GM18517 (cell line): ENCODE results near the gene BCLAF3.

Source experiments
- ATAC-seq: cut with Tn5 transposase; IDR thresholded peaks from one replicate; pipeline ENCODE4 v1.9.1; 2021; ENCODE audit warnings: mild to moderate bottlenecking, moderate library complexity; ENCODE audit not compliant: unreplicated experiment

The BCLAF3 gene

GRCh38 chrX:19990556-19991349 lies at the start of gene BCLAF3:
Gene BCLAF3, minus strand, starts transcription at chrX:19991061. Its CDS starts 20,797 bp downstream, at chrX:19970264.
- ATAC-seq: peak; percentile 84

DNA sequence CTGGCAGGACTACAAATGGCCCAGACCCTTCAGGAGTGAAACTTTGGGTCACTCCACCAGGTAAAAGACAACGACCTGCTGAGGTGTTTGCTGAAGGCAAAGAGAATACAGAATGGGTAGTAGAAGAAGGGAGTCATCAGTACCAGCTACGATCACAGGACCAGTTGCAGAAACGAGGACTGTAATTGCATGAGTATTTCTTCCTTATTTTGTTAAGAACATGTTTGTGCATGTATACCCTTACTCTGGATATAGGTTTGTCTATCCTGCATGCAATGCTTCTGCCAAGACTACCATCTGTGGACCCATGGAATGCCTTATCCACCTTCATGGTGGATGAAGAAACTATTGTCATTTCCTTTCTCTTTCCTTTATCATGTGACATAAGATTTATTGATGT lies 48.1 kb upstream of the BCLAF3 start:
- ATAC-seq: no peak

DNA sequence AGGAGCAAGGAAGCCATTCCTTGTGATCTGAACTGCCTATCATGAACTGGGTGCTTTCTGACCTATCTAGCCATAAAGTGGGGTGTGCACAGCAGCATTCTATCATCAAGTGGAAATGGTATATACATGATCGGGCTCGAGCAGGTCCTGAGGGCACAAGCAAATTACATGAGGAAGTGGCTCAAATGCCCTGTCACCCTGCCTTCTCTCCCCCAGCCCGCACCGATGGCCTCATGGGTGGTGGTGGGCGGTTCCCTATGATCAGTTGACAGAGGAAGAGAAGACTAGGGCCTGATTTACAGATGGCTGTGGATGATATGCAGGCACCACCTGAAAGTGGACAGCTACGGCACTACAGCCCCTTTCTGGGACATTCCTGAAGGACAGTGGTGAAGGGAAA lies 46.3 kb upstream of the BCLAF3 start:
- no peak for ATAC-seq

- no peak for ATAC-seq
These were observed 41.3 kb upstream of the BCLAF3 start for GRCh38 chrX:20032201-20032600.

GRCh38 chrX:20029728-20030127 lies 38.9 kb upstream of the BCLAF3 start:
- peak; percentile 72 for ATAC-seq

DNA sequence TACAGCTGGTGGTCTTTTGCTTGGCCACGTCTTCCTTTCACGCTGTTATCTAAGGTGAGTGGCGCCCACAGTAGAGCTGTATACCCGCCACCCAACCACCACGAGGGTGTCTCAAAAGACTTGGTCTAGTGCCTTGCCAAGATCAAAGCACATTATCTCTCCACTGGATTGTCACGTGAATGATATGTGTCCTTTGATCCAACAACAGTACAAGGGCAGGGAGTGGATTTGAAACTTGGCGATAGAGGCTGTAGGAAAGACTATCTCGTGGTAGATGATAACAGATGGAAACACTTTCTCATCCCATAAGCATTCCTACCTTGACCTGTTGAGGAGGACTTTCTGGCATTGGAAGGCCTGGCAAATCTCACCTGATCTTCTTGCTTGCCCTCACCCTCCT lies 37.7 kb upstream of the BCLAF3 start:
- ATAC-seq: no peak

GRCh38 chrX:20026278-20026677 lies 35.4 kb upstream of the BCLAF3 start:
- ATAC-seq: no peak

DNA sequence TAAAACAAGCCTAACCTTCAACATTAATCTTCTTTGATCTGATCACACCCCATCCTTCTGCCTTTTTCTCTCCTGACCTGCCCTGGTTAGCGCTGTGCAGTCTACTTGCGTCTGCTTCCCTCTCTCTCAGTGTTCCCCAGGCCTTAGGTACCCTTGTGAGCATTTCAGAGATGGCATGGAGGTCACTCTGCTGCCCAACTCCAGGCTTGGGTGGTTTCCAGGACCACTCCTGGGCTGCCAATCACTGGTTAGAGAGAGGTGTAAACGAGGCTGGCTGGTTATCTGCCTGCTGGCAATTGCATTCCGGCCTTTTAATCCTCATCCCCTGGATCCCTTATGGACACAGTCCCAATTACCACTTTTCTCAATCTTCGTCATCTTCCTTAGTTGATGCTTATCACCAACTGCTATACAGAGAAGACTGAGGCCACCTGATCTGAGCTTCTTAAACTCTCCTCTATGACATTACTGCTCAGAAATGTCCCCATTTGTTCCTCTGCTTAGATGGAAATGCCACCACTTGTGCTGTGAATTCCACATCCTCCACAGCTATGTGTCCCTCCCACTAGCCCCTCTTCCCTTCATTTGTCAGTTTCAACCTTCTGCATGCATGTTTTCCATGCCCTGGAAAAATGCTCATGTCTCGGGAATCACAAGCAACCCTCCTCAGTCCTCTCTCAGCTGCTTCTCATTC lies 29.0 kb upstream of the BCLAF3 start:
- ATAC-seq: no peak

- no peak for ATAC-seq
These were observed 25.7 kb upstream of the BCLAF3 start for GRCh38 chrX:20016616-20016945.

DNA sequence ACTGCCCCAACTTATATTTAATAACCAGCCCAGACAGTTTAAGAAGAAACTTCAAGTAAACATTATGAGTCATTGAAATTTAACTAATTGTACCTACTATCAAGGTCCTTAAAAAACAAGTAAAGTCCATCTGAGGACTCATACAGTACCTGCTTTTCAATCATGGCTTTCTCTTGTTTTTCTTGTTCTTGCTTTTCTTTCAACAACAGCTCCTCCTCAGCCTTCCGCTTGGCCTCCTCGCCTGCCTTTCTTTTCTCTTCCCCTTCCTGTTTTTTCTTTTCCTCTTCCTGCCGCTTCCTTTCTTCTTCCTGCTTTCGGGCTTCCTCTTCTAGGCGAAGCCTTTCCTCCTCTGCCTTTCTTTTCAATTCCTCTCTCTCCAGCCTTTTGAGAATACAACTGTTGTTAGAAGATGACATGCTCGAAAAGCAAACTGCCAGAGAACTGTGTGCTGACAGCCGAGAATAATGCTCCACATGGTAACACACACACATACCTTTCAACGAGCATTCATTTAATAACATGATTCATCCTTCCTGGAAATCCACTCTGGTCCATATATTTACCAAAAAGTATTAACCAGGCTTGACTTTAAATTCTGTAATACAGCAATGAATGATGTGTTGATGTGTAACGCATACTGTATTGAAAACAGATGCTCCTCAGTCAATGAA lies 25.2 kb upstream of the BCLAF3 start:
- no peak for ATAC-seq

DNA sequence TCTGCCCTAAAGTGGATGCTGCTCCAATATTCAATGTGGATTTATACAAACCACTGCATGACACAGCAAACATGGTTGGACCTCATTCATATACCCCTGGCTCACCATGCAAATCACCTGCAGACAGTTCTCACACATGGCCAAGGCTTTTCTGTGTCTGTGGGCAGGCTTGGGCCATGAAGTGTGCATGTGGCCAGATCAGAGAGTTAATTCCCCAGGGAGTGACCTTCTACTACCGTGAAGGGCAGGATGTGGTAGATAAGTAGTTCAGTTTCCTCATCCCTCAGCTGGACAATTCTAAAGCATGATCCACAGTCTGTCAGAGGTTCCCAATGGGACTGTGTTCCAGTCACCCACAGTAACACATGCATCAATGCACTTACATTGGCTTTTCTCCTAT lies 24.6 kb upstream of the BCLAF3 start:
- ATAC-seq: no peak

DNA sequence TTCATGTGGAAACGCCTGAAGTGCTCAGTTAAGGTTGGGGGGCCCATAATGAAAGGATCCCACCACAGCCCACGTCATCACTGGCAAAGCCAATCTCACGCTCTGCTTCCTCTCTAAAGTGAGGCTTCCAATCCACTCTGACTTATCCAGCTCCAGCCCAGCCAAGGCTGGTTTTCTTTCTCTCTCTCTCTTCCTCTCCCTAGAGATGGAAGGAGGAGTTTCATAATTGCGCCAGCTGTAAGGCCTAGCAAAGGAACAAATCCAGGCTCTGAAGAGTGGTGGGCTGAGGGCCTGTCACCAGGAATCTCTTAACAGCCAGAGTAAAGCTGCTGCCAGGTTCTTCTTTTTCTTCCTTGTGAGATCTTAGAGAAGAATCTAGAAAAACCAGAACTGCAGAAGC lies 20.7 kb upstream of the BCLAF3 start:
- ATAC-seq: no peak

DNA sequence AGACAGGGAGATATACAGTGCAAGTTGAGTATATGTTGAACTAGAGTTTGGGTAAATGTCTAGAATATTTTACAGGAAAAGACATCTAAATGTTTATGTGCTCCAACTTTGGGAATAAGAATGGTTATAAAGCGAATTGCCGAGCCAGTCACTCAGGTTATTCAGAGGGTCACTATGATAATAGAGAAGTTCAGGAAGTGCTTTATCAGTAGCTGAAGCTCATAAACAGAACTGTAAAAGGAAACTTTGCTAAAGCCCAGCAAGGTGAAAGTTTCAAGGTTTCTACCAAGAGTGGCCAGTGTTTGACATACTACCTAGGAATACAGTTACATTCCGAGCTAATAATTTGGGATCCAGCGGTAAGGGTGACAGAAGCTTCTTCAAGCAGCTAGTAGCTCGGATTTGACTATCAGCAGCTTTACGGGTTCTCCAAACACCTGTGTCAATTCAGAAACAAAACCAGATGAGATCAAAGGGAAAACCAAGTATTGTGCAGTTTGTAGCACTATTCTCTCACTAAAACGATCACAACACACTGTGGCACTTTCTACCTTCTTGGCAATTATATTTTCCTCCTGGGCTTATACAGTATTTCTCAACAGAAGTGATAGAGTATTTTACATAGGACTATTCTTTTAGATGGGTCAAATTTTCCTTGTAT lies 17.2 kb upstream of the BCLAF3 start:
- no peak for ATAC-seq

DNA sequence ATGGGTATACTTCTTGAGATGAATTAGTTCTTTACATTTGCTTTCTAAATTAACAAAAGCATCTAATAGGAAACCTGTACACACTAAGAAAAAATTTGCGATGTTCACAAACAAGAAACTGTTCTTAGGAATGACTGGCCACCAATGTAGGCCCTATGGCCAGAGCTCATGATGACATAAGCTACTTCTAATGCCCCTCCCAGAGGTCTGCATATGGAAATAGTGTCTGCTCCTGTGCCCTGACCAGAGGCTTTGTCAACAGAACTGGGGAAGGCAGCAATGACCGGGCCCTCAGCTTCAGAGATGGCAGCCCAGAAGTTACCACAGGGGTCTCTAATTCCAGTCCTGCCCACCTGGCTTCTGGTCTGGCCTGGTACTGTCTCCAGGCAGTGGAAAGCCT lies 15.0 kb upstream of the BCLAF3 start:
- no peak for ATAC-seq

- no peak for ATAC-seq
These were observed 10.7 kb upstream of the BCLAF3 start for GRCh38 chrX:20001588-20001987.

DNA sequence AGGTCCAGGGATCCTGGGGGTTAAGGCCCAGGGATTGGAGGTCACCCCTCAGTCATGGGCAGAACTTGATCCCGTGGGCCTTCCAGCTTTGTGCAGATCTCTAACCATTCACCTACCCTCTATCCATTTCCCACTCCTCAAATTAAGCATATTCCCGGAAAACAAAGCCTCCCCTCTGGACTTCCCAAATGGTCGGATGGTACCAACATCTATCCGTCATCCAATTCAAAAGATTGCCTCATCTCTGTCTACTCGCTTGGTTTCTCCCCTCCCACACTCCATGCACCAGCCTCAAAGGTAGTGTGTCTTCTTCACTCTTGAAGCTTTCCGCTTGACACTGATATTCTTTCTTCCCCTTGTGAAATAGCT lies 473 bp upstream of the BCLAF3 start:
- no peak for ATAC-seq

DNA sequence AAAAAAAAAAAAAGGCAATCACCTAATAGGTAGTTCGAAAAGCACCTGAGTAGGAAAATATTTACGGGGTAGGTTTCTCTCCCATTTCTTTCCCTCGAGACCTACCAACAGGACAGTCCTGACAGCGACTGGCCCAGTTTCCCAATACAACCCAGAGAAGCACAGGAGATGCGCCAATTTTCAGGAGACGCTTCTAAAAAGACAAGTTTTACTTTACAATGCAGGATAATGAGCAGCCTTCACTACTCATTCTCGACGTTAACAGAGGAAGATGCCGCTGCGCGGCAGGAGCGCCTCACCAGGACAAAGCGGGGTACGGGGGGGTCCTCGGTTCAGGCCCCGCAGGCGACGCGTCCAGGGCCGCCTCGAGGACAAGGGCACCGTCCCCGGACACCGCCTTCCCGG lies 708 bp downstream of the BCLAF3 start:
- ATAC-seq: peak; percentile 21

DNA sequence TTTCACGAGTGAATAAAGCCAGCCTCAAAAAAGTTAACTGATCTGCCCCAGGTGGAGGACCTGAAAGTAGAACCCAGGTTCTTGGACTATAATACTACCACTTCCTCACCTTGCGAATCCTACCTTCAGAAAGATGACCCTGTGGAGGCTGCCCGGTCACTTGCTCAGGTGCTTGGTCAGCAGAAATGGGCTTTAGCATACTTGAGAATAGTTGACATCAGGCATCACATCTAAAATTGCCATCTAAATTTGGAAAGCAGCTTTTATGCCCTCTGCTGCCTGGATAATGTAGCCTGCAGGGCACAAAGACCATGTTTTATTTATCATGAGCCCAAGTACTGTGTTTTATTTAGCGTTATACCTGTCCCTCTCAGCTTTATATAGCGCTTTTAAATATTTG lies 3.0 kb downstream of the BCLAF3 start:
- ATAC-seq: no peak

DNA sequence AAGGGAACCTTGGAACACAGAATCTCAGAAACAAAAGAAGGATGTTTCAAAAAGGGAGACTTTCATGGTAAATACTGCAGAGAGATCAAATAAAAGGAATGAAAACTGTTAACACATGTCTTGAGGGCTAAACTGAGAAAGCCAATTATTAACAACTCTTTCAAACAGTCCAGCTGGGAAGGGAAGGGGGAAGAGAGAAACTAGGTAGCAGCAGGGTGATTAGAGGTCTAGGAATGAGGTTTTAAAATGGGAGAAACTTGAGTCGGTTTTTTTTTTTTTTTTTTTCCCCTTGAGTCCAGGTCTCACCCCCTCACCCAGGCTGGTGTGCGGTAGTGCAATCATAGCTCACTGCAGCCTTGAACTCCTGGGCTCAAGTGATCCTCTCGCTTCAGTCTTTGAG lies 4.3 kb downstream of the BCLAF3 start:
- no peak for ATAC-seq

DNA sequence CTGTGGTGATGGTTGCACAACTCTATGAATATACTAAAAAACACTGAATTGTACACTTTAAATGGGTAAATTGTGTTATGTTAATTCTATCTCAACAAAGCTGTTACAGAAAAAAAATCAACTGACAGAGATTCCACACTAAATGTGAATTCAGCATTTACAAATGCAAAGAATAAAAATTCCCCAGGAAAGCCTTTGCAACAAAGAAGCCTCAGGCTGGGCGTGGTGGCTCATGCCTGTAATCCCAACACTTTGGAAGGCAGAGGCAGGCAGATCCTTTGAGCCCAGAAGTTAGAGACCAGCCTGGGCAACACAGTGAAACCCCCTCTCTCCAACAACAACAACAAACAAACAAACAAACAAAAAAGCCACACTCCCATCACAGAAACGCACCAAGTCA lies 8.9 kb downstream of the BCLAF3 start:
- ATAC-seq: no peak

DNA sequence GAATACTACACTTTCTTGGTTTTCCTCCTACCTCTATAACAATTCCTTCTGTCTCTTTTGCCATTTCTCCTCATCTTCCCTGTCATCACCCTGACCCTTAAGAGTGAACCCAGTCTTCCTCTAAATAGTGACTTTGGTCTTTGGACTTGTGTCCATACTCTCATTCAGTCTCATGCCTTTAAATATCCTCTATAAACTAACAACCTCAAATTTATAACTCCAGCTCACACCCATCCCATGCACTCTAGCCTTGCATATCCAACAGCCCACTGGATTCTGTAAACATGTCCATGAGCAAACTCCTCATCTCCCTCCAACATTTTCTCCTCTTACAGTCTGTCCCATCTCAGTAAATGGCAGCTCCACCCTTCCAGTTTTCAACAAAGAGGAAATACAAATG lies 15.0 kb downstream of the BCLAF3 start:
- ATAC-seq: no peak

GRCh38 chrX:19972984-19973383 lies 17.9 kb downstream of the BCLAF3 start:
- no peak for ATAC-seq
